Common myeloid progenitor, CD34-positive (primary cell): Measurements from ENCODE around the gene MAGI1.

Experiments used
- CTCF ChIA-PET: fragments of 350-600 bp; sonication (Branson Sonifier 250); formaldehyde crosslinking; loops from one replicate; lab custom pipeline; 2021; ENCODE audit warnings: antibody characterized with exemption; lab: Charles Lee
- POLR2A ChIA-PET: fragments of 350-600 bp; sonication (Branson Sonifier 250); formaldehyde crosslinking; loops from one replicate; lab custom pipeline; 2021; ENCODE audit warnings: antibody characterized with exemption; lab: Charles Lee
- DNase-seq, 3 donors: peaks; one replicate each; pipeline versions ENCODE4 v3.0.0 to v3.0.0-alpha.2; 2013
- H3K27ac ChIP-seq, 2 experiments: 1 replicate in 1 of 2; 2 replicates in 1 of 2; pipeline ENCODE4 v1.7.0; 2013; ENCODE audit warnings: inconsistent platforms in 2 of 2, low read length in 2 of 2, mild to moderate bottlenecking in 2 of 2, low read depth in 1 of 2, moderate library complexity in 1 of 2; ENCODE audit not compliant: severe bottlenecking in 2 of 2, insufficient read depth in 1 of 2, poor library complexity in 1 of 2
- H3K27me3 ChIP-seq, 5 experiments: replicated peaks in 2 of 5; 1 replicate in 3 of 5; 2 replicates in 2 of 5; pipeline versions ENCODE4 v1.6.1 to v1.7.0; 2013; ENCODE audit warnings: low read length in 4 of 5, mild to moderate bottlenecking in 2 of 5, moderate library complexity in 2 of 5, inconsistent platforms in 1 of 5; ENCODE audit not compliant: insufficient read depth in 5 of 5, control insufficient read depth in 4 of 5
- H3K36me3 ChIP-seq, 4 experiments: 1 replicate in 2 of 4; 2 replicates in 2 of 4; pipeline versions ENCODE4 v1.6.1 to v1.7.0; 2013; ENCODE audit warnings: low read length in 3 of 4, control low read depth in 1 of 4, mild to moderate bottlenecking in 1 of 4; ENCODE audit not compliant: control insufficient read depth in 4 of 4, insufficient read depth in 4 of 4
- H3K4me1 ChIP-seq, 4 experiments: 1 replicate in 3 of 4; 2 replicates in 1 of 4; pipeline versions ENCODE4 v1.6.1 to v1.7.1; 2013; ENCODE audit warnings: low read length in 3 of 4, mild to moderate bottlenecking in 3 of 4, control low read depth in 1 of 4, inconsistent platforms in 1 of 4, moderate library complexity in 1 of 4; ENCODE audit not compliant: control insufficient read depth in 4 of 4, insufficient read depth in 4 of 4; ENCODE audit errors: control extremely low read depth in 1 of 4
- H3K4me3 ChIP-seq, 7 experiments: 1 replicate in 4 of 7; 2 replicates in 3 of 7; pipeline versions ENCODE4 v1.5.1 to v1.7.0; 2013; ENCODE audit warnings: mild to moderate bottlenecking in 7 of 7, low read length in 6 of 7, moderate library complexity in 6 of 7, inconsistent platforms in 2 of 7, low read depth in 2 of 7, control low read depth in 1 of 7; ENCODE audit not compliant: insufficient read depth in 4 of 7, control insufficient read depth in 1 of 7; ENCODE audit errors: extremely low read depth in 1 of 7
- H3K9me3 ChIP-seq, 5 experiments: 1 replicate in 4 of 5; 2 replicates in 1 of 5; pipeline versions ENCODE4 v1.6.1 to v1.7.1; 2013; ENCODE audit warnings: low read length in 4 of 5, mild to moderate bottlenecking in 2 of 5, inconsistent platforms in 1 of 5, low read depth in 1 of 5, moderate library complexity in 1 of 5; ENCODE audit not compliant: control insufficient read depth in 4 of 5, insufficient read depth in 2 of 5; ENCODE audit errors: control extremely low read depth in 1 of 5
- WGBS: methylation state at CpG from one replicate; pipeline ENCODE4 v1.1.5; 2013; ENCODE audit not compliant: insufficient coverage; 5-methylcytosine and 5-hydroxymethylcytosine counted together

Gene MAGI1

GRCh38 chr3:65352951-65353350, 685.8 kb downstream of the MAGI1 start:
- Histone ChIP-seq H3K27me3 (peaks cover 0 to 39% (median 15%) of the 10 kb centered on the region in 5 experiments), H3K27ac (no peak overlapping the region), H3K36me3 (no peaks in the 10 kb centered on the region), H3K4me1 (peaks cover 0 to 9% (median 8%) of the 10 kb centered on the region in 4 experiments), H3K9me3 (peaks cover 0 to 2% (median 0%) of the 10 kb centered on the region in 5 experiments), H3K4me3 (no peak overlapping the region)
- ChIA-PET POLR2A (no interaction called here), CTCF (no interaction called here)
- DNase-seq, result no peak
- WGBS, result no CpG with 5 or more reads among the region's 2 CpGs

DNA sequence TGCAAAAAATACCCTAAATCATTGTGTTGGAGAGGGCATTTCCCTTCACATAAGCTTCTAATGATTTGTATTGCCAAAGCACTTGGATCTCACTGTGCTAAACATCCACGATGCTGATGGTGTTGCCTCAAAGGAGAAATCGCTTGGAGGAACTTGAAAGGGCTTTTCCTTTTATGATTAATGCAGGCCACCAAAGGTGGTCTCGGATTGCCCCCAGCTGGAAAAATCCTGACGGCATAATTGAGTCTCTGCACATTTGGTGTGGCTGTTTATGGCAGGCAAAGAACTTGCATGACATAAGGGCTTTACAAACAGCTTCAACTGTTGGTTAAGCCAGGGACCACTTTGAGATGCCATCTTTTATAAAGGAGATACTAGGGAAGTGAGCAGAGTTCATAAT, 687.0 kb downstream of the MAGI1 start:
- DNase-seq, result no peak
- ChIA-PET CTCF (no interaction called here), POLR2A (no interaction called here)
- no peak overlapping the region for H3K4me3 ChIP-seq
- WGBS, result 91% methylated on average over 4 of the region's 4 CpGs
- H3K27me3 ChIP-seq, result peaks cover 0 to 27% (median 10%) of the 10 kb centered on the region in 5 experiments
- H3K4me1 ChIP-seq, result peaks cover 0 to 5% (median 5%) of the 10 kb centered on the region in 4 experiments
- no peaks in the 10 kb centered on the region for H3K9me3 ChIP-seq
- H3K36me3 ChIP-seq, result no peaks in the 10 kb centered on the region
- no peak overlapping the region for H3K27ac ChIP-seq

DNA sequence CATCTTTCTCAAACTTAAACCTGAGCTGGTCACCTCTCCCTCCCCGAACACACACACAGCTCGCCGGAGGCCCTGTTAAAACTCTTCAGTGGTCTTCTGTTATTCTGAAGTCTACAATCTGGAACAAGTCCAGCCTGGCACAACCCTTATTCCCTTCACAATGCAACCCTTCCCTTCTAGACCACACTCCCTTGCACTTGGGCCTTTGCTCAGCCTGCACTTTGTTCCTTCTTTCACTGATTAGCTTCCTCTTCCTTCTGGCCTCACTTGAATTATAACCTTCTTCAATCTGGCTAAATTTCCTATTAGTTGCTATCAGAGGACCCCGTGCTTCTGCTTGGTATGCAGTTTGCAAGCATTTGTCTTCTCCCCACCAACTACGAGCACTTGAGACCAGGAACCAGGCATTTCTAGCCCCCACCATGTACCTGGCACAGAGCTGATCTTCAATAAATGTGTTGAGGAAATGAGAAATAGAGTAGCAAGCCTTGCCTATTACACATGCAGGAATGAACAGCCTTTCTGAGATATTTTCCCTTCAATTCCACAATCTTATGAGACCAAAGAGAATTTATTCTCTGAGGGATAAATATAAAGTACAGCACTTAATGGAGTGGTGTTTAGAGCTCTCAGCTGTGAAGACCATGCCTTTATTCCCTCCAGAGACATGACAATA, 687.8 kb downstream of the MAGI1 start:
- ChIA-PET CTCF (interaction anchor here (1.2 kb wide), 1 partner anchor 9 kb away, joined by 3 read pairs; no protein-coding TSS in a partner anchor), POLR2A (no interaction called here)
- WGBS, result 13% methylated on average over 3 of the region's 5 CpGs
- Histone ChIP-seq H3K9me3 (no peaks in the 10 kb centered on the region), H3K27ac (no peak overlapping the region), H3K4me1 (no peaks in the 10 kb centered on the region), H3K36me3 (no peaks in the 10 kb centered on the region), H3K4me3 (no peak overlapping the region), H3K27me3 (peaks cover 0 to 19% (median 10%) of the 10 kb centered on the region in 5 experiments)
- DNase-seq, result no peak

- 98% methylated on average over 5 of the region's 8 CpGs for WGBS
- H3K27me3 ChIP-seq, result peaks cover 0 to 3% (median 0%) of the 10 kb centered on the region in 5 experiments
- no peaks in the 10 kb centered on the region for H3K4me1 ChIP-seq
- ChIA-PET CTCF (no interaction called here), POLR2A (no interaction called here)
- no peaks in the 10 kb centered on the region for H3K36me3 ChIP-seq
- H3K27ac ChIP-seq, result no peak overlapping the region
- H3K9me3 ChIP-seq, result no peaks in the 10 kb centered on the region
- no peak overlapping the region for H3K4me3 ChIP-seq
- DNase-seq, result no peak
These were observed 690.2 kb downstream of the MAGI1 start for GRCh38 chr3:65348398-65348995.

GRCh38 chr3:65347166-65347565, 691.6 kb downstream of the MAGI1 start:
- ChIA-PET POLR2A (no interaction called here), CTCF (no interaction called here)
- no peak for DNase-seq
- no peaks in the 10 kb centered on the region for H3K9me3 ChIP-seq
- H3K27ac ChIP-seq, result no peak overlapping the region
- no peaks in the 10 kb centered on the region for H3K36me3 ChIP-seq
- no CpG with 5 or more reads among the region's 1 CpG for WGBS
- H3K4me3 ChIP-seq, result no peak overlapping the region
- H3K27me3 ChIP-seq, result no peaks in the 10 kb centered on the region
- H3K4me1 ChIP-seq, result no peaks in the 10 kb centered on the region

- Histone ChIP-seq H3K9me3 (no peaks in the 10 kb centered on the region), H3K27ac (no peak overlapping the region), H3K36me3 (no peaks in the 10 kb centered on the region), H3K4me1 (no peaks in the 10 kb centered on the region), H3K4me3 (no peak overlapping the region), H3K27me3 (peaks cover 0 to 3% (median 0%) of the 10 kb centered on the region in 5 experiments)
- ChIA-PET POLR2A (no interaction called here), CTCF (no interaction called here)
- no peak for DNase-seq
- 100% methylated on average over 2 of the region's 2 CpGs for WGBS
These were observed 693.9 kb downstream of the MAGI1 start for GRCh38 chr3:65344846-65345245.

DNA sequence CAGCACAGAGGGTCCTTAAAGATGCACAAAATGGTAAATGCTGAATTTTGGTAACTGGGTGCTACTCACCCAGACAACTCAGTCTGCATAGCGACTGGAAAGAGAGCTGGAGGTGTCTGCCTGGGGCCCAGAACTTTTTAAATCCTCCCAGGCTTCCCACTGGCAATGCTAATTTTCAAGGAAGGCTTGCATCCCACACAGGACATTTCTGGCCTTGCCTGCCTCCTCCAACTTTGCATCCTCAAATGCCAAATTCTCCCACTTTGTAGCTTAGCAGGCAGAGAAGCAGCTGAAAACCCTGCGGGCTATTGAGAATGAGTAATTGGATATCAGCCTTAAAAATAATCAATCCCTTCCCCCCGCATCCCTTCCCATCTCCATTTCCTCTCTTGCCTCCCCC, 694.3 kb downstream of the MAGI1 start:
- H3K9me3 ChIP-seq, result no peaks in the 10 kb centered on the region
- no peak overlapping the region for H3K4me3 ChIP-seq
- no peaks in the 10 kb centered on the region for H3K36me3 ChIP-seq
- POLR2A ChIA-PET, result no interaction called here
- no peak overlapping the region for H3K27ac ChIP-seq
- no peaks in the 10 kb centered on the region for H3K4me1 ChIP-seq
- WGBS, result 100% methylated on average over 1 of the region's 3 CpGs
- CTCF ChIA-PET, result no interaction called here
- H3K27me3 ChIP-seq, result peaks cover 0 to 3% (median 0%) of the 10 kb centered on the region in 5 experiments
- DNase-seq, result no peak
